Stimulated activated CD8-positive, alpha-beta memory T cell treated with anti-CD3 and anti-CD28 coated beads, Interleukin-4, amount 100 ng/mL, for 1 hour (primary cell): Measurements from ENCODE around the gene CTXN1.

ENCODE experiments used
- DNase-seq, 2 donors: peaks; one replicate each; pipeline ENCODE4 v3.0.0-alpha.2; 2020; ENCODE audit warnings: low read depth in 2 of 2, low spot score in 1 of 2

CTXN1 gene

GRCh38 chr19:7915250-7916102, 10.5 kb downstream of the CTXN1 start:
- DNase-seq = no peak

GRCh38 chr19:7914598-7915045, 11.3 kb downstream of the CTXN1 start, which contains the start of gene TGFBR3L:
Gene TGFBR3L, plus strand, starts transcription at chr19:7914830.
- no peak for DNase-seq

- no peak for DNase-seq
These were observed 11.8 kb downstream of the CTXN1 start for GRCh38 chr19:7914099-7914498.

GRCh38 chr19:7913652-7914051, 12.3 kb downstream of the CTXN1 start:
- no peak for DNase-seq

- DNase-seq = no peak
These were observed 13.0 kb downstream of the CTXN1 start for GRCh38 chr19:7912697-7913564.

- no peak for DNase-seq
These were observed 13.7 kb downstream of the CTXN1 start for GRCh38 chr19:7912144-7912696.

GRCh38 chr19:7911508-7912143, 14.3 kb downstream of the CTXN1 start:
- no peak for DNase-seq

- DNase-seq = no peak
These were observed 15.4 kb downstream of the CTXN1 start for GRCh38 chr19:7910321-7911161.

GRCh38 chr19:7909471-7910067, 16.4 kb downstream of the CTXN1 start:
- DNase-seq = no peak

GRCh38 chr19:7908742-7909461, 17.0 kb downstream of the CTXN1 start:
- no peak for DNase-seq

- DNase-seq = no peak
These were observed 17.7 kb downstream of the CTXN1 start for GRCh38 chr19:7908078-7908699.

GRCh38 chr19:7907544-7907943, 18.4 kb downstream of the CTXN1 start:
- no peak for DNase-seq

GRCh38 chr19:7907122-7907521, 18.8 kb downstream of the CTXN1 start:
- DNase-seq = no peak

- DNase-seq = no peak
These were observed 20.1 kb downstream of the CTXN1 start for GRCh38 chr19:7905859-7906258.

- DNase-seq = no peak
These were observed 20.7 kb downstream of the CTXN1 start for GRCh38 chr19:7905268-7905667.

- DNase-seq = peak in 1 of 2 donors; percentile 37
These were observed 21.6 kb downstream of the CTXN1 start for GRCh38 chr19:7904074-7905020.

- peak; percentile 100 for DNase-seq
These were observed 22.5 kb downstream of the CTXN1 start, which contains the start of gene MAP2K7 for GRCh38 chr19:7903244-7904073. Gene MAP2K7, plus strand, starts transcription at chr19:7903877. Its CDS starts 68 bp downstream, at chr19:7903945.
